Osteoblast (primary cell): ENCODE results near the gene NUP107. TPM values are rescaled to one million over a fixed set of nuclear protein-coding genes. Genes with fewer than 3 reads are reported as not detected.

Source experiments
- DNase-seq: peaks from one replicate; pipeline ENCODE4 v3.0.0; 2011; ENCODE audit warnings: low spot score, mixed read lengths; ENCODE audit not compliant: insufficient read length; ENCODE audit errors: missing footprints
- H2AFZ ChIP-seq: 2 replicates; pipeline ENCODE4 v1.6.0; 2011; ENCODE audit warnings: mild to moderate bottlenecking, low read length
- H3K27ac ChIP-seq: 2 replicates; pipeline ENCODE4 v1.5.1; 2011; ENCODE audit warnings: mild to moderate bottlenecking, low read depth, low read length, moderate library complexity
- H3K27me3 ChIP-seq: 2 replicates; pipeline ENCODE4 v1.6.0; 2012; ENCODE audit warnings: mild to moderate bottlenecking, control low read depth, inconsistent platforms, low read length, moderate library complexity; ENCODE audit not compliant: insufficient read depth
- H3K36me3 ChIP-seq: 2 replicates; pipeline ENCODE4 v1.5.1; 2011; ENCODE audit warnings: mild to moderate bottlenecking, low read length, control low read depth, moderate library complexity; ENCODE audit not compliant: insufficient read depth
- H3K4me1 ChIP-seq: 2 replicates; pipeline ENCODE4 v1.5.1; 2011; ENCODE audit warnings: mild to moderate bottlenecking, low read length, control low read depth, moderate library complexity; ENCODE audit not compliant: insufficient read depth
- H3K4me2 ChIP-seq: 2 replicates; pipeline ENCODE4 v1.6.0; 2011; ENCODE audit warnings: mild to moderate bottlenecking, low read length; ENCODE audit not compliant: insufficient read depth
- H3K4me3 ChIP-seq: fragments of 200-600 bp; sonication (generic); 3 replicates; pipeline ENCODE4 v1.5.1; 2012; ENCODE audit warnings: mild to moderate bottlenecking, low read length, inconsistent platforms; ENCODE audit not compliant: insufficient read depth
- H3K79me2 ChIP-seq: 2 replicates; pipeline ENCODE4 v1.6.0; 2012; ENCODE audit warnings: mild to moderate bottlenecking, low read length, control low read depth, inconsistent platforms; ENCODE audit not compliant: insufficient read depth
- H3K9me3 ChIP-seq: 2 replicates; pipeline ENCODE4 v1.5.1; 2011; ENCODE audit warnings: low read depth, low read length, control low read depth
- H4K20me1 ChIP-seq: 2 replicates; pipeline ENCODE4 v1.6.0; 2012; ENCODE audit warnings: mild to moderate bottlenecking, low read length, control low read depth; ENCODE audit not compliant: insufficient read depth
- CTCF ChIP-seq: IDR thresholded peaks from 2 replicates; pipeline ENCODE4 v1.5.1; 2011; ENCODE audit warnings: mild to moderate bottlenecking, low read depth, low read length, moderate library complexity; ENCODE audit errors: extremely low read depth
- total RNA-seq: library from RNA; depleted of rRNA; stranded (reverse); fragments of >200 nt; gene quantifications from 2 replicates; pipeline ENCODE4 v1.2.3, GENCODE V29; 2012

The NUP107 gene
- total RNA-seq, 1 donor: 43.8 TPM

GRCh38 chr12:68686262-68686594 is 550 bp upstream of the NUP107 start:
- Histone ChIP-seq H3K79me2 (peaks cover 27% of the 10 kb centered on the region), H3K36me3 (peaks cover 9% of the 10 kb centered on the region), H3K4me3 (peak overlapping the region; percentile 88), H3K4me1 (peaks cover 13% of the 10 kb centered on the region), H3K27me3 (no peaks in the 10 kb centered on the region), H4K20me1 (no peaks in the 10 kb centered on the region), H3K4me2 (peak overlapping the region; percentile 92), H3K9me3 (no peaks in the 10 kb centered on the region), H2AFZ (peak overlapping the region; percentile 93), H3K27ac (peak overlapping the region; percentile 84)
- TF ChIP-seq CTCF: no peak
- no peak for DNase-seq

GRCh38 chr12:68695454-68695853 is 8.7 kb downstream of the NUP107 start:
- peaks cover 52% of the 10 kb centered on the region for H3K36me3 ChIP-seq
- no peaks in the 10 kb centered on the region for H3K79me2 ChIP-seq
- no peaks in the 10 kb centered on the region for H3K9me3 ChIP-seq
- no peak for TF ChIP-seq CTCF
- H3K27me3 ChIP-seq: no peaks in the 10 kb centered on the region
- H3K27ac ChIP-seq: no peak overlapping the region
- no peak for DNase-seq
- no peak overlapping the region for H2AFZ ChIP-seq
- H4K20me1 ChIP-seq: no peaks in the 10 kb centered on the region
- no peaks in the 10 kb centered on the region for H3K4me1 ChIP-seq
- H3K4me3 ChIP-seq: no peak overlapping the region
- no peak overlapping the region for H3K4me2 ChIP-seq

- Histone ChIP-seq H3K4me3 (no peak overlapping the region), H3K4me2 (no peak overlapping the region), H3K36me3 (peaks cover 55% of the 10 kb centered on the region), H3K4me1 (no peaks in the 10 kb centered on the region), H3K79me2 (no peaks in the 10 kb centered on the region), H4K20me1 (no peaks in the 10 kb centered on the region), H3K27me3 (no peaks in the 10 kb centered on the region), H3K27ac (no peak overlapping the region), H2AFZ (no peak overlapping the region), H3K9me3 (no peaks in the 10 kb centered on the region)
- no peak for DNase-seq
- no peak for TF ChIP-seq CTCF
Observed at GRCh38 chr12:68699486-68699885, 12.7 kb downstream of the NUP107 start.

- H4K20me1 ChIP-seq: no peaks in the 10 kb centered on the region
- H3K4me1 ChIP-seq: peaks cover 4% of the 10 kb centered on the region
- H3K9me3 ChIP-seq: no peaks in the 10 kb centered on the region
- no peaks in the 10 kb centered on the region for H3K27me3 ChIP-seq
- no peak overlapping the region for H3K4me2 ChIP-seq
- no peak overlapping the region for H2AFZ ChIP-seq
- no peaks in the 10 kb centered on the region for H3K79me2 ChIP-seq
- no peak for TF ChIP-seq CTCF
- no peak for DNase-seq
- no peak overlapping the region for H3K4me3 ChIP-seq
- no peak overlapping the region for H3K27ac ChIP-seq
- H3K36me3 ChIP-seq: peaks cover 13% of the 10 kb centered on the region
Observed at GRCh38 chr12:68727776-68728175, 41.0 kb downstream of the NUP107 start.
